ENCODE results near the gene ERICH6B.

- TF ChIP-seq, protein P1, sequence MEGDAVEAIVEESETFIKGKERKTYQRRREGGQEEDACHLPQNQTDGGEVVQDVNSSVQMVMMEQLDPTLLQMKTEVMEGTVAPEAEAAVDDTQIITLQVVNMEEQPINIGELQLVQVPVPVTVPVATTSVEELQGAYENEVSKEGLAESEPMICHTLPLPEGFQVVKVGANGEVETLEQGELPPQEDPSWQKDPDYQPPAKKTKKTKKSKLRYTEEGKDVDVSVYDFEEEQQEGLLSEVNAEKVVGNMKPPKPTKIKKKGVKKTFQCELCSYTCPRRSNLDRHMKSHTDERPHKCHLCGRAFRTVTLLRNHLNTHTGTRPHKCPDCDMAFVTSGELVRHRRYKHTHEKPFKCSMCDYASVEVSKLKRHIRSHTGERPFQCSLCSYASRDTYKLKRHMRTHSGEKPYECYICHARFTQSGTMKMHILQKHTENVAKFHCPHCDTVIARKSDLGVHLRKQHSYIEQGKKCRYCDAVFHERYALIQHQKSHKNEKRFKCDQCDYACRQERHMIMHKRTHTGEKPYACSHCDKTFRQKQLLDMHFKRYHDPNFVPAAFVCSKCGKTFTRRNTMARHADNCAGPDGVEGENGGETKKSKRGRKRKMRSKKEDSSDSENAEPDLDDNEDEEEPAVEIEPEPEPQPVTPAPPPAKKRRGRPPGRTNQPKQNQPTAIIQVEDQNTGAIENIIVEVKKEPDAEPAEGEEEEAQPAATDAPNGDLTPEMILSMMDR (conservative IDR thresholded peaks at IDR 0.05; ENCODE audit: low read length): no peak
- no peak for TF ChIP-seq EZH2phosphoT487 (IDR thresholded peaks at IDR 0.05; ENCODE audit: borderline replicate concordance, low read depth, low read length)
Measured at GRCh38 chr13:45592758-45593157, 22.8 kb downstream of the ERICH6B start.
